Neural cell (in vitro differentiated cells): ENCODE data around the gene CPOX.

Source experiments
- EP300 ChIP-seq: fragments of 450-650 bp; conservative IDR thresholded peaks from 2 replicates; pipeline ENCODE4 v1.6.1; 2014; ENCODE audit warnings: antibody characterized with exemption, mild to moderate bottlenecking, moderate library complexity; ENCODE audit not compliant: poor library complexity, severe bottlenecking
- EZH2 ChIP-seq: fragments of 200-600, 300-800 bp; shearing (Covaris generic), sonication (generic); IDR thresholded peaks from 2 replicates; pipeline ENCODE4 v1.6.1; 2014; ENCODE audit warnings: antibody characterized with exemption, low read length, borderline replicate concordance, mild to moderate bottlenecking; ENCODE audit not compliant: insufficient read depth, poor library complexity, severe bottlenecking
- MXI1 ChIP-seq: fragments of 450-650 bp; conservative IDR thresholded peaks from 2 replicates; pipeline ENCODE4 v1.6.1; 2014; ENCODE audit warnings: antibody characterized with exemption, mild to moderate bottlenecking; ENCODE audit not compliant: poor library complexity, severe bottlenecking
- POLR2AphosphoS5 ChIP-seq: IDR thresholded peaks from 2 replicates; pipeline ENCODE4 v1.6.1; 2012
- TAF1 ChIP-seq: IDR thresholded peaks from 2 replicates; pipeline ENCODE4 v1.6.1; 2012; ENCODE audit warnings: low read depth
- TF ChIP-seq, protein P1 (sequence below): fragments of 450-650 bp; IDR thresholded peaks from 2 replicates; pipeline ENCODE4 v1.5.1; 2014; ENCODE audit warnings: antibody characterized with exemption, mild to moderate bottlenecking, moderate library complexity; ENCODE audit not compliant: poor library complexity, severe bottlenecking
- TF ChIP-seq, protein P2 (sequence below): IDR thresholded peaks from 2 replicates; pipeline ENCODE4 v1.6.1; 2012; ENCODE audit warnings: borderline replicate concordance

DNA sequence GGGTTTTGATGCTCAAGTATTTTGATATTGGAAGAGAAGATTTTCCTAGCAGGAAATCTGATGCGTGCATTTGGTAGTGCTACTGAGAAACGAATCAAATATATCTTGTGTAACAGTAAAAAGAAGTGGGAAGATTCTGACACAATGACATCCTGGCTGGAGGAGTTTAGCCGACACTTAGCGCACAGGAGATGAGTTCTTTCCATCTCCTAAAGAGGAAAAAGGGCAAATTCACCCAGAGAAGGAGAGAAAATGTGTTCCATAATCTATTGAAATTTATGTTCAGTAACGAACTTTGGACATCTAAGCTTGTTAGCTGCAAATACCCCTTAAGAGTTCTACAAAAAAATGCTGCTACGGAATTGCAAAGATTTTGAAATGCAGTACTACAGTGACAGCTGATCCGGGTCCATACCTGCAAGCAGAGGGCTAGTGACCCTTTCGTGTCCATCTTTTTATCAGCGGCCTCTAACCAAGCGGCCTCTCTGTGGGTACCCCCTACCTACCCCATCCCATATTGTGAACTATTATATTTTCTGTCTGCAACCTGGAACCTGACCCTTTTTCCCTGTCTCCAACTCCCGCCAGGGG lies 971 bp downstream of the CPOX start:
- TF ChIP-seq, protein P1, sequence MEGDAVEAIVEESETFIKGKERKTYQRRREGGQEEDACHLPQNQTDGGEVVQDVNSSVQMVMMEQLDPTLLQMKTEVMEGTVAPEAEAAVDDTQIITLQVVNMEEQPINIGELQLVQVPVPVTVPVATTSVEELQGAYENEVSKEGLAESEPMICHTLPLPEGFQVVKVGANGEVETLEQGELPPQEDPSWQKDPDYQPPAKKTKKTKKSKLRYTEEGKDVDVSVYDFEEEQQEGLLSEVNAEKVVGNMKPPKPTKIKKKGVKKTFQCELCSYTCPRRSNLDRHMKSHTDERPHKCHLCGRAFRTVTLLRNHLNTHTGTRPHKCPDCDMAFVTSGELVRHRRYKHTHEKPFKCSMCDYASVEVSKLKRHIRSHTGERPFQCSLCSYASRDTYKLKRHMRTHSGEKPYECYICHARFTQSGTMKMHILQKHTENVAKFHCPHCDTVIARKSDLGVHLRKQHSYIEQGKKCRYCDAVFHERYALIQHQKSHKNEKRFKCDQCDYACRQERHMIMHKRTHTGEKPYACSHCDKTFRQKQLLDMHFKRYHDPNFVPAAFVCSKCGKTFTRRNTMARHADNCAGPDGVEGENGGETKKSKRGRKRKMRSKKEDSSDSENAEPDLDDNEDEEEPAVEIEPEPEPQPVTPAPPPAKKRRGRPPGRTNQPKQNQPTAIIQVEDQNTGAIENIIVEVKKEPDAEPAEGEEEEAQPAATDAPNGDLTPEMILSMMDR = no peak
- TF ChIP-seq EZH2 (no peak), POLR2AphosphoS5 (no peak), MXI1 (no peak), TAF1 (no peak), EP300 (no peak)
- TF ChIP-seq, protein P2, sequence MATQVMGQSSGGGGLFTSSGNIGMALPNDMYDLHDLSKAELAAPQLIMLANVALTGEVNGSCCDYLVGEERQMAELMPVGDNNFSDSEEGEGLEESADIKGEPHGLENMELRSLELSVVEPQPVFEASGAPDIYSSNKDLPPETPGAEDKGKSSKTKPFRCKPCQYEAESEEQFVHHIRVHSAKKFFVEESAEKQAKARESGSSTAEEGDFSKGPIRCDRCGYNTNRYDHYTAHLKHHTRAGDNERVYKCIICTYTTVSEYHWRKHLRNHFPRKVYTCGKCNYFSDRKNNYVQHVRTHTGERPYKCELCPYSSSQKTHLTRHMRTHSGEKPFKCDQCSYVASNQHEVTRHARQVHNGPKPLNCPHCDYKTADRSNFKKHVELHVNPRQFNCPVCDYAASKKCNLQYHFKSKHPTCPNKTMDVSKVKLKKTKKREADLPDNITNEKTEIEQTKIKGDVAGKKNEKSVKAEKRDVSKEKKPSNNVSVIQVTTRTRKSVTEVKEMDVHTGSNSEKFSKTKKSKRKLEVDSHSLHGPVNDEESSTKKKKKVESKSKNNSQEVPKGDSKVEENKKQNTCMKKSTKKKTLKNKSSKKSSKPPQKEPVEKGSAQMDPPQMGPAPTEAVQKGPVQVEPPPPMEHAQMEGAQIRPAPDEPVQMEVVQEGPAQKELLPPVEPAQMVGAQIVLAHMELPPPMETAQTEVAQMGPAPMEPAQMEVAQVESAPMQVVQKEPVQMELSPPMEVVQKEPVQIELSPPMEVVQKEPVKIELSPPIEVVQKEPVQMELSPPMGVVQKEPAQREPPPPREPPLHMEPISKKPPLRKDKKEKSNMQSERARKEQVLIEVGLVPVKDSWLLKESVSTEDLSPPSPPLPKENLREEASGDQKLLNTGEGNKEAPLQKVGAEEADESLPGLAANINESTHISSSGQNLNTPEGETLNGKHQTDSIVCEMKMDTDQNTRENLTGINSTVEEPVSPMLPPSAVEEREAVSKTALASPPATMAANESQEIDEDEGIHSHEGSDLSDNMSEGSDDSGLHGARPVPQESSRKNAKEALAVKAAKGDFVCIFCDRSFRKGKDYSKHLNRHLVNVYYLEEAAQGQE = no peak
